Breast epithelium (tissue), 3 donors: Measurements from ENCODE around the gene MUSTN1.

ENCODE experiments used
- CTCF ChIP-seq, 3 donors: fragments of 450-650 bp; IDR thresholded peaks; one replicate each; pipeline ENCODE4 v1.5.1; 2016 to 2017; ENCODE audit warnings: antibody characterized with exemption in 3 of 3, mild to moderate bottlenecking in 3 of 3, moderate library complexity in 3 of 3
- POLR2A ChIP-seq: fragments of 450-650 bp; IDR thresholded peaks from one replicate; pipeline ENCODE4 v1.6.1; 2016; ENCODE audit warnings: antibody characterized with exemption, mild to moderate bottlenecking, moderate library complexity

DNA sequence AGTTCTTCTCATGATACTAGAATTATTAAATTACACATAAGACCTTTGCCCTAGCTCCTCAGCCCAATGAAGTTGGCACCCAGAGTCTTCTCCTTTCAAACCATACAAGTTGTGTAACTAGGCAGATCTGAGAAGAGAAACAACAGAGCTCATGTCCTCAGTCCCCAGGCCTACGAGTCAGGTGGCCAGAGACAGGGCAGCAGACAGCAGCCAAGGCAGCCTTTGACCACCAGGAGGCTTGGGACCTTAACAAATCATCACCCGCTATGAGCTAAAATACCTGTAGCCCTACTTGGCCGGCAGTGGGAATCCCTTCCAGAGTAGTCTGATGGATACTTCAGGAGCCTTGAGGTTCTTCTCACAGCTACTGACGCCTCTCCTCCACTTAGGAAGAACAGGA is 44.3 kb upstream of the MUSTN1 start:
- TF ChIP-seq POLR2A (no peak), CTCF (IDR thresholded peaks at IDR 0.05) (no peak)
